Prostate gland (tissue), 2 donors: ENCODE results near the gene GSTA4.

Experiments used
- POLR2A ChIP-seq: fragments of 450-650 bp; IDR thresholded peaks from one replicate; pipeline ENCODE4 v1.6.1; 2016; ENCODE audit warnings: antibody characterized with exemption, mild to moderate bottlenecking
- TF ChIP-seq, protein P1 (sequence below), 4 experiments: fragments of 200-600 bp in 2 of 4; fragments of 450-650 bp in 2 of 4; sonication (generic) in 2 of 4; IDR thresholded peaks; 1 replicate in 3 of 4; 2 replicates in 1 of 4; pipeline ENCODE4 v1.5.1; 2016 to 2019; ENCODE audit warnings: antibody characterized with exemption in 4 of 4, mild to moderate bottlenecking in 2 of 4, moderate library complexity in 2 of 4

DNA sequence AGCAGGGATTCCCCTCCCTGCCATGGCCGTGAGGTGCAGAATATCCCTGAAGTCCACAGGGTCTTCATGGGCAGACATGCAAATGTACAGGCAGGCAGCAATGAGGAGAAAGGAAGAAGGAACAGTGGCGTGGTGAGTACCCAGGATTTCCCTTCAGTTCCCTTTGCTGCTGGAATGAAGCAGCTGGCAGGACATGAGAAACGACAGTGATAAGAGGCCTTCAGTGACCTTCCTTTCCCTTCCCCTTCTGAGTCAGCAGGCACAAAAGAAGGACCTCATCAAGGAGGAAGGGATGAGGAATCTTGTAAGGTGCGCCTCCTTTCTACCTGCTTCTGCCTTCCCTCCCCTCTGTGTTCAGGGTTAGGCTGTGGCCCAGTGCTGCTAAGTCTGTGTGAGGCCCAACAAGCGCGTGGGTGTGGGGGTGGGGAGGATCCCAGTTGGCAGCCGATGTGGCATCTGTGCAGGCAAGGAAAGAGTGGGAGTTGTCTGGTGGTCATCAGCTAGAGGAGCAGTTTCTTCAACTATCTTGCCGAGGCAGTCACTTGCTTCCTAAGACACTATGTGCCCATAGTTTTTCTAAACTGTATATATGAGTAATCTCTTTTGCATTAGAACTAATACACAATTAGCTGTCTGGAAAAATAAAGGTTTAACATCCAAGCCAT, 40.6 kb upstream of the GSTA4 start:
- TF ChIP-seq POLR2A = no peak
- TF ChIP-seq, protein P1, sequence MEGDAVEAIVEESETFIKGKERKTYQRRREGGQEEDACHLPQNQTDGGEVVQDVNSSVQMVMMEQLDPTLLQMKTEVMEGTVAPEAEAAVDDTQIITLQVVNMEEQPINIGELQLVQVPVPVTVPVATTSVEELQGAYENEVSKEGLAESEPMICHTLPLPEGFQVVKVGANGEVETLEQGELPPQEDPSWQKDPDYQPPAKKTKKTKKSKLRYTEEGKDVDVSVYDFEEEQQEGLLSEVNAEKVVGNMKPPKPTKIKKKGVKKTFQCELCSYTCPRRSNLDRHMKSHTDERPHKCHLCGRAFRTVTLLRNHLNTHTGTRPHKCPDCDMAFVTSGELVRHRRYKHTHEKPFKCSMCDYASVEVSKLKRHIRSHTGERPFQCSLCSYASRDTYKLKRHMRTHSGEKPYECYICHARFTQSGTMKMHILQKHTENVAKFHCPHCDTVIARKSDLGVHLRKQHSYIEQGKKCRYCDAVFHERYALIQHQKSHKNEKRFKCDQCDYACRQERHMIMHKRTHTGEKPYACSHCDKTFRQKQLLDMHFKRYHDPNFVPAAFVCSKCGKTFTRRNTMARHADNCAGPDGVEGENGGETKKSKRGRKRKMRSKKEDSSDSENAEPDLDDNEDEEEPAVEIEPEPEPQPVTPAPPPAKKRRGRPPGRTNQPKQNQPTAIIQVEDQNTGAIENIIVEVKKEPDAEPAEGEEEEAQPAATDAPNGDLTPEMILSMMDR (IDR thresholded peaks at IDR 0.05) = no peak
